Caco-2 (cell line): ENCODE results near the gene SAMM50. TPM values are rescaled to one million over a fixed set of nuclear protein-coding genes. Genes with fewer than 3 reads are reported as not detected.

ENCODE experiments used
- BruUV-seq: library from RNA; stranded (reverse); fragments of 400-500 nt; replicated peaks from 2 replicates; lab custom pipeline; 2021; lab: Mats Ljungman, UMichigan
- CTCF ChIA-PET: fragments of 300-600 bp; sonication (Branson Sonifier 250); formaldehyde crosslinking; loops from one replicate; lab custom pipeline; 2022; ENCODE audit warnings: antibody characterized with exemption; lab: Charles Lee
- POLR2A ChIA-PET: fragments of 300-600 bp; sonication (Branson Sonifier 250); formaldehyde crosslinking; loops from one replicate; lab custom pipeline; 2022; ENCODE audit warnings: antibody characterized with exemption; lab: Charles Lee
- DNase-seq, 2 experiments: peaks; one replicate each; pipeline versions ENCODE4 v3.0.0 to v3.0.0-alpha.2; 2020 to 2022
- H3K27me3 ChIP-seq: replicated peaks from 2 replicates; pipeline ENCODE4 v1.6.0; 2011; ENCODE audit warnings: low read length; ENCODE audit not compliant: control insufficient read depth, insufficient read depth
- H3K36me3 ChIP-seq: 2 replicates; pipeline ENCODE4 v1.5.1; 2011; ENCODE audit warnings: low read length; ENCODE audit not compliant: control insufficient read depth, insufficient read depth
- H3K4me1 ChIP-seq: fragments of 250-450 bp; sonication (Bioruptor Pico); 2 replicates; pipeline ENCODE4 v1.5.1; 2020; ENCODE audit warnings: mild to moderate bottlenecking
- H3K4me3 ChIP-seq: 2 replicates; pipeline ENCODE4 v1.5.1; 2011; ENCODE audit warnings: low read depth, mild to moderate bottlenecking, control low read depth, low read length
- H3K9me3 ChIP-seq: fragments of 250-450 bp; sonication (Bioruptor Pico); 2 replicates; pipeline ENCODE4 v1.5.1; 2020; ENCODE audit warnings: mild to moderate bottlenecking, moderate library complexity
- H3K27ac Mint-ChIP-seq: one replicate; pipeline ENCODE4 v1.8.0; 2022; ENCODE audit warnings: mixed read lengths; ENCODE audit not compliant: unreplicated experiment
- H3K27me3 Mint-ChIP-seq: one replicate; pipeline ENCODE4 v1.8.0; 2022; ENCODE audit warnings: mixed read lengths; ENCODE audit not compliant: insufficient read depth, unreplicated experiment
- H3K36me3 Mint-ChIP-seq: one replicate; pipeline ENCODE4 v1.8.0; 2022; ENCODE audit warnings: mild to moderate bottlenecking, mixed read lengths; ENCODE audit not compliant: insufficient read depth, unreplicated experiment
- H3K4me1 Mint-ChIP-seq: one replicate; pipeline ENCODE4 v1.8.0; 2022; ENCODE audit warnings: low read depth, mixed read lengths; ENCODE audit not compliant: unreplicated experiment
- H3K4me3 Mint-ChIP-seq: one replicate; pipeline ENCODE4 v1.8.0; 2022; ENCODE audit warnings: mild to moderate bottlenecking, moderate library complexity, mixed read lengths; ENCODE audit not compliant: unreplicated experiment
- H3K9me3 Mint-ChIP-seq: one replicate; pipeline ENCODE4 v1.8.0; 2022; ENCODE audit warnings: mixed read lengths; ENCODE audit not compliant: unreplicated experiment
- intact Hi-C: fragments of 100-400 bp; cut with micrococcal nuclease; formaldehyde crosslinking; loops from one replicate; pipeline ENCODE4 v1.10.0; 2022; ENCODE audit not compliant: unreplicated experiment
- total RNA-seq: library from RNA; stranded (reverse); gene quantifications from 2 replicates; pipeline ENCODE4 v1.2.3, GENCODE V29; 2022
- TF ChIP-seq, protein P1 (sequence below), 2 experiments: fragments of 200-600 bp in 1 of 2; IDR thresholded peaks; 1 replicate in 1 of 2; 2 replicates in 1 of 2; pipeline versions ENCODE4 v1.5.1 to v1.8.0; 2011 to 2022; ENCODE audit warnings: antibody characterized with exemption in 1 of 2, control low read depth in 1 of 2, inconsistent platforms in 1 of 2, low read depth in 1 of 2, low read length in 1 of 2, mild to moderate bottlenecking in 1 of 2, moderate library complexity in 1 of 2; ENCODE audit not compliant: insufficient read depth in 1 of 2, severe bottlenecking in 1 of 2, unreplicated experiment in 1 of 2

Gene SAMM50
- total RNA-seq, 1 experiment from 2014 or later = 66.4 TPM

DNA sequence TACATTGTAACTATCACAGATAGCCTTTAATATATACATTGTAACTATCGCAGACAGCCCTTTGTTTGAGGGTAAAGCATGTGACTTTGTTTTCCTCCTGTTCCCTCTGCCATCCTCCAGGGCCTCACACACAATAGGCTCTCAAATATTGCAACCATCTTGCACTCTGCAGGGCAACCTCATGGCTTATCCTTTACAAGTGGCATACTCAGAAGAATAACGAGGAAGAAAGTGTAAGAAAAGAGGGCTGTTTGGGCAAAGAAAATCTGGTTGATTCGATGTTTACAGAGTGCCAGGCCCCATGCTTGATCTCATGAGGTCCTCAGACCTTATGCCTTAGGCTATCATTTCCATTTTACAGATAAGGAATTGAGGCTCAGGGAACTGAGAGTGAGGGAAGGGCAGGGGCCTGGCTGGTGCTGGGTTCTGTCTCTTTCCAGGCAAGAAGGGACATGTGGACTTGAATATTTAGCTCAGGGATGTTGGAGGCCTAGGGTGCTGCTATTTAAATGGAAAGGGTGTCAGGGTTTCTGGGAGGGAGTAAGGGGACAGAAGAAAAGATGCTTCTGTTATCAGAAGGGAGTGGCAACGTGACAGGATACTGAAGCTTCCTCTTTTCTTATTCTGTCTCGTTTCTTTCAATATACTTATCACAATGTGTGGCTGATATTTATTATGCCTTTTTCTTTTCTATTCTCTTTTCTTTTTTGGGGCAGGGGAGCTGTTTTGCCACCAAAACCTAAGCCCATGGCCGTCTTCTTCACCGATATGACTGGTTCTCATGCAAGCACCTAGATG, 1.1 kb upstream of the SAMM50 start:
- ChIA-PET POLR2A (no interaction called here), CTCF (interaction anchor here (1.5 to 2.0 kb wide), 2 partner anchors 8 to 132 kb away, joined by 5 to 16 read pairs; no protein-coding TSS in a partner anchor)
- no peaks in the 10 kb centered on the region for H3K9me3 Mint-ChIP-seq

DNA sequence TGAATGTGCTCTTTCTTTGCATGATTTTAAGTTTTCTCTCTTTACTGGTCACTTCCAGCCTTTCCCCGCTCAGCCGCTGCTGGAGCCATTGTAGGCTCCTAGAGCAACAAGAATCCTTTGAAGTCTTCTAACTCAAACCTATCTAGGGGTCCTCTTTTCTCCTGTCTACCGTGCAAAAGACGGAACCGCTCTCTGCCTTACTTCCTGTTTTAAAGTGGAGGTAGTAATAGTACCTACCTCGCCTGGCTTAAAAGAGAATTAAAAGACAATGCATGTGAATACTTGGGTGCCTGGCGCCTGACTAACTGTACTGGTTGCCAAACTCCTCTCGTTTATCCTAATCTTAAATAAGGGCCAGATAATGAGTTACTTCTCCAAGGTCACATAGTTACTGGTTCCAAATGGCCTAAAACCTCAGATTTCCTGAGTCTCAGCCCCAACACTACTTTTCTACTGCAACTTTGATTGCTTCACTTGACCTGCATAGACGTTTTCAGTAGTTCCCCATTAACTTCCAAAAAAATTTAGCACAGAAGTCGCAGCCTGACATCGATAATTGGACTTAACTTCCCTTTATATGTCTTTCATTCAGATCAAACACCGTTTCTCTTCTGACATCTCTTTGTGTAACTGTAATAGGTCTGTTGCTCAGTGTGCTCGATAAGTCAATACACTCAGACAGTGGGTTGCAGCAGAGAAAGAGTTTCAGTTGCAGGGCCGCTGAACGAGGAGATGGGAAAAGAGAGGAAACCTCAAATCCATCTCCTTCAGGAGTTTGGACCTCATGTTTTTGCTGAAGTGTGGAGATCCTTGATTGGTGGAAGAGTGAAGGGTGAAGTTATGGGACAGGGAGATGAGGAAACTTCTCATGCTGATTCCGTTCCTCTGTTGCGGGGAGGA, 891 bp downstream of the SAMM50 start:
- TF ChIP-seq, protein P1, sequence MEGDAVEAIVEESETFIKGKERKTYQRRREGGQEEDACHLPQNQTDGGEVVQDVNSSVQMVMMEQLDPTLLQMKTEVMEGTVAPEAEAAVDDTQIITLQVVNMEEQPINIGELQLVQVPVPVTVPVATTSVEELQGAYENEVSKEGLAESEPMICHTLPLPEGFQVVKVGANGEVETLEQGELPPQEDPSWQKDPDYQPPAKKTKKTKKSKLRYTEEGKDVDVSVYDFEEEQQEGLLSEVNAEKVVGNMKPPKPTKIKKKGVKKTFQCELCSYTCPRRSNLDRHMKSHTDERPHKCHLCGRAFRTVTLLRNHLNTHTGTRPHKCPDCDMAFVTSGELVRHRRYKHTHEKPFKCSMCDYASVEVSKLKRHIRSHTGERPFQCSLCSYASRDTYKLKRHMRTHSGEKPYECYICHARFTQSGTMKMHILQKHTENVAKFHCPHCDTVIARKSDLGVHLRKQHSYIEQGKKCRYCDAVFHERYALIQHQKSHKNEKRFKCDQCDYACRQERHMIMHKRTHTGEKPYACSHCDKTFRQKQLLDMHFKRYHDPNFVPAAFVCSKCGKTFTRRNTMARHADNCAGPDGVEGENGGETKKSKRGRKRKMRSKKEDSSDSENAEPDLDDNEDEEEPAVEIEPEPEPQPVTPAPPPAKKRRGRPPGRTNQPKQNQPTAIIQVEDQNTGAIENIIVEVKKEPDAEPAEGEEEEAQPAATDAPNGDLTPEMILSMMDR (IDR thresholded peaks at IDR 0.05; ENCODE audit: insufficient read depth in 1 of 2, low read depth in 1 of 2, low read length in 1 of 2, severe bottlenecking in 1 of 2, unreplicated experiment in 1 of 2) = no peak
- Histone ChIP-seq H3K4me3 (peak overlapping the region; percentile 82), H3K4me1 (no peaks in the 10 kb centered on the region; the same call in 1 of the 2 replicates), H3K36me3 (no peaks in the 10 kb centered on the region; the same call in 1 of the 2 replicates), H3K27me3 (no peaks in the 10 kb centered on the region), H3K9me3 (no peaks in the 10 kb centered on the region)
- DNase-seq = no peak
- POLR2A ChIA-PET = no interaction called here
- Mint-ChIP-seq H3K9me3 (no peaks in the 10 kb centered on the region), H3K27ac (peak overlapping the region; percentile 79), H3K27me3 (no peaks in the 10 kb centered on the region), H3K36me3 (no peaks in the 10 kb centered on the region), H3K4me1 (peaks cover 6% of the 10 kb centered on the region), H3K4me3 (peak overlapping the region; percentile 85)
- BruUV-seq = TSS peak; percentile 42
- intact Hi-C loops = no loop called here
- CTCF ChIA-PET = interaction anchor here (0.5 to 2.0 kb wide), 3 partner anchors 10 to 130 kb away, joined by 3 to 16 read pairs (median 5); no protein-coding TSS in a partner anchor

More for the DNA sequence above, 1.1 kb upstream of the SAMM50 start:
- H3K4me3 ChIP-seq = peak overlapping the region; percentile 82
- peaks cover 6% of the 10 kb centered on the region for H3K4me1 Mint-ChIP-seq
- DNase-seq = no peak
- no peaks in the 10 kb centered on the region for H3K9me3 ChIP-seq
- H3K27me3 Mint-ChIP-seq = no peaks in the 10 kb centered on the region
- TF ChIP-seq, protein P1 (IDR thresholded peaks at IDR 0.05; ENCODE audit: insufficient read depth in 1 of 2, low read depth in 1 of 2, low read length in 1 of 2, severe bottlenecking in 1 of 2, unreplicated experiment in 1 of 2) = no peak
- H3K4me3 Mint-ChIP-seq = peak overlapping the region; percentile 85
- no peaks in the 10 kb centered on the region for H3K27me3 ChIP-seq
- H3K27ac Mint-ChIP-seq = peak overlapping the region; percentile 79
- no TSS peak for BruUV-seq
- no peaks in the 10 kb centered on the region for H3K36me3 Mint-ChIP-seq
- intact Hi-C loops = no loop called here
- no peaks in the 10 kb centered on the region; the same call in 1 of the 2 replicates for H3K36me3 ChIP-seq
- no peaks in the 10 kb centered on the region; the same call in 1 of the 2 replicates for H3K4me1 ChIP-seq
